Stimulated activated CD8-positive, alpha-beta memory T cell treated with anti-CD3 and anti-CD28 coated beads, Interleukin-15, amount 100 ng/mL, for 24 hours (primary cell): ENCODE results near the gene SLC49A3.
A peak's percentile ranks its signal among the peaks of the same experiment; 100 is the strongest.

Experiments used
- DNase-seq: peaks from one replicate; pipeline ENCODE4 v3.0.0-alpha.2; 2020; ENCODE audit warnings: low read depth

The SLC49A3 gene

DNA sequence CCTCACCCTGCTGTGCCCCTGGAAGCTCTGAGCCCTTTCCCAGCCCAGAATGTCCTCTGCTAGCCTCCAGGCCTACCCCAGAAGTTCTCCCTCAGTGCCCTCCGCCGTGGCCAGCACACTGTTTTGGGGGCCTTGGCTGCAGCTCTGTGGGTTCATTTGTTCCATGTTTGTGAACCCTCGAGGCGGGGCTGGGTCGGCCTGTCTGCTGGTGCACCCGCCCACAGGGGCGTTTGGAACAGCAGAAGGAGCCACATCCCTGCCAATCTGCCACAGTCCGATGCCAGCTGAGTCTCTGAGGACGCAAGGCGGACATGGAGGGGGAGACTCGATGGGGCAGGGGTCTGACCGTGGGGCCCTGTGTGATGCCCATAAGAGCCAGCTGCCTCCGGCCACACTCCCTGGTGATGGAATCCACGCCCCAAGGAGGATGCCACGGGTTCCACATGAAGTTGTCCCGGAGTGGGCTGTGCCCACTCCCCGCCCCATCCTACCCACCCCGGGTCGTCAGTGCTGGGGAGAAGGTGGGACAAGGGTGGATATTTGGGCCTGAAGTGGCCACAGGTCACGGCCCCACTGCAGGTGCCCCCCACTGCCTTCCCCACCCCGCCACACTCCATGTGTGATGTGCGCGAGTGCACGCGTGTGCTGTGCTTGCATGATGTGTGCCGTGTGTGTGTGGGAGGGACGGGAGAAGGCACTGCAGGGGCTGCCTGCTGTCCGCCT, 22.0 kb downstream of the SLC49A3 start:
- no peak for DNase-seq

- DNase-seq = no peak
These were observed 22.5 kb downstream of the SLC49A3 start for GRCh38 chr4:666436-666810.

DNA sequence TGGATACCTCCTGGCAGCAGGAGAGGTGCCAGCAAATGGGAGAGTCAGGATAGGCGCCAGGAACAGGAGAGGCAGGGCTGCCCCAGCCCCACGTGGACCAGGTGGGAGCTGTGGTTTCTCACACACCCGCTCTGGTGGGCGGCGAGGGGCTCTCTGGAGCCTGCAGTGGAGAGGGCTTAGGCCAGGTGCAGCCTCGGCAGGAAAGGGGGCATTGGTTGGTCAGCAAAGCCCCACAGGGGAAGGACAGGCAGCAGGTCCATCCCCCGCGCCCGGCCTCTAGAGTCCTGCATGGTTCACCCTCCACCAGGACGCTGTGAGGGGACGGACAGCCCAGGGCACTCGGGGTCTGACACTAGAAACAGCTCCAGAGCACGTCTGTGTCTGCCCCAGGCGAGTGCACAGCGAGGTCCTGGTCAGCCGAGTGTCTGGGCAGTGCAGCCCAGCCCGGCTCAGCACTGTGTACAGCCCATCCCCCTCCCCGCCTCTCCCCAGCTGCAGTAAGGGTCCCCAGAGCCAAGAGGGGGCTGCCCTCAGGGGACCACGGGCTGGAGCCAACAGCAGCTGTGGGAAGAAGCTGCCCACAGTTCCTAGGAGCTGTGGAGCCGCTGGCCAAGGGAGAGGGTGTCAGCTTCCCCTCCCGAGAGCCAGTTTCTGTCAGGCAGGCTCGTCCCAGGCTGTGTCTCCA, 23.1 kb downstream of the SLC49A3 start:
- DNase-seq = no peak

- no peak for DNase-seq
These were observed 23.6 kb downstream of the SLC49A3 start for GRCh38 chr4:665381-665750.

DNA sequence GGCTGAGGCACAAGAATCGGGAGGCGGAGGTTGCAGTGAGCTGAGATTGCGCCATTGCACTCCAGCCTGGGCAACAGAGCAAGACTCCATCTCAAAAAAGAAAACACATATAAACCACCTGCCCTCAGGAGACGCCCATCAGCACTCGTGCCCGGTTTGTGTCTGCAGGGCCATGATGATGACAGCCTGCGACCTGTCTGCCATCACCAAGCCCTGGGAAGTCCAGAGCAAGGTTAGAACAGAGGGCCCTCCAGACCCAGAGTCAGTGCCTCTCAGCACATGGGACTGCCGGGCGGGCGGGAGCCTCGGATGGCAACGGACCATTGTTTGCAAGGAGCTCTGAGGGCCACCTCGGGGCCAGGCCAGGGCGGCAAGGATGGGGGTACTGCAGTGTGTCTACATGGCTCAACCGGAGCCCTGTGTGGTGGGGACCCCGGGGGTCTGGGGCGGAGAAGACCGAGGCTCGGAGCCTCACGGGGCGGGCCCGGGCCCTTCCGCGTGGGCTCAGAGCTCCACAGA, 24.2 kb downstream of the SLC49A3 start:
- no peak for DNase-seq

- DNase-seq = peak; percentile 35
These were observed 25.2 kb downstream of the SLC49A3 start for GRCh38 chr4:663438-664428.

DNA sequence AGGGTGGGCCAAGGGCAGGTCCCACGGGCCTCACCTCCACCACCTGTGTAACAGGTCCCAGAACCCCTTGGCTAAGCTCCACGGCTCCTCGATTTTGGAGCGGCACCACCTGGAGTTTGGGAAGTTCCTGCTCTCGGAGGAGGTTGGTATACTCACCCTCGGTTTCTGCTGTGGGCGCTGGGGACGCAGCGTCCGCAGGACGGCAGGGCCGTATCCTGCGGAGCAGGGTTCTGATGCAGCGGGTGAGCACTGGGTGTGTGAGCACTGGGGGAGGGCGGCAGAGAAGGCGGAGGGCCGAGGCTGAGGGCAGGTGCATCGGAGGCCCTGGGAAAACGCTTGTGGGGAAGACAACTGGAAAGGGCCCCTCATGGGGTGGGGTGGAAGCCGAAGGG, 25.9 kb downstream of the SLC49A3 start:
- DNase-seq = no peak

DNA sequence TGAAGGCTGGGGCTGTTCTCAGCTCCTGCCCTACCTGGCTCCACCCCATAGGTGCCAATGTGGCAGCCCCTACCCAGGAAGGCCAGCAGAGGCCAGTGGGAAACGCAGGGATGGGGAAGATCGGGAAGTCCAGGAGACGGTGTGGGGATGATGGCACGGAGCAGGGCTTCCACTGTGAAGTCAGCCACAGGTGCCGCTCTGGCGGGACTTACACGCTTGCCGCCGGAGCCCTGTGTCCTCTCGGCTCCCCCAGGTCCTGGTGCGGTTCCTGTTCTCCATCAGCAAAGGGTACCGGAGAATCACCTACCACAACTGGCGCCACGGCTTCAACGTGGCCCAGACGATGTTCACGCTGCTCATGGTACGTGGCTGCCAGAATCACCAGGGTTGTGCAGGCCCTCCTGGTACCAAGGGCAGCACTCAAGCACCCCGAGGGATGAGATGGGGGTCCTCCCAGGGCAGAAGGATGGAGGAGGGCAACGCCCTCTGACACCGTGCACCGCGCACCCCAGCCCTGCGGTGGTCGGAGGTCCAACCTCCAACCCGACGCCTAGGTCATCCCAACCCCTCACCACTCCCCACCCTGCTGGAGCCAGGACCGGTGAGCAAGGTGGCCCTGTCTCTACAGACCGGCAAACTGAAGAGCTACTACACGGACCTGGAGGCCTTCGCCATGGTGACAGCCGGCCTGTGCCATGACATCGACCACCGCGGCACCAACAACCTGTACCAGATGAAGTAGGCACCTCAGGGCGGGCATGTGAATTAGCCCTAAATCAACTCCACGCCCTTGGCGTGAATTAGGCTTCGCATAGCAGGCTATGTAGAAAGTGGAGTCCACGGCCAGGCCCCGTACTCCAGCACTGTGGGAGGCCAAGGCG, 26.8 kb downstream of the SLC49A3 start:
- no peak for DNase-seq

DNA sequence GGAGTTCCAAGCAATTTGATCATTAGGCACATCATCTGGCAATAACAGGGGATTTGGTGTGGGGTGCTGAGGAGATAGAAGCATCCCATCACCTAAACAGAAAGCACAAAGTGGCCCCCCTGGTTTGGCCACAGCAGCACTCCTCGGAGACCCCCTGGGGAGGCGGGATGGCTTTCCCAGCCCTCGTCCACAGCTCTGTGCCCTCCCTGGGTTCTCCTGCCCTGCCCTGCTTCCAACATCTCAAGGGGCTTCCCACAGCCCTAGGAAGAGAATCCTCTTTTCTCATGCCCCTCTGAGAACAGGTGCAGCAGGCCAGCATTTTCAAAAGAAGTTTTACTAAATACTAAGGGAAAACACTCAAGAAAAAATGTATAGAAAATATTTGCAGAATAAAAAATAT, 27.7 kb downstream of the SLC49A3 start:
- DNase-seq = no peak

- no peak for DNase-seq
These were observed 28.6 kb downstream of the SLC49A3 start for GRCh38 chr4:660401-660800.

- no peak for DNase-seq
These were observed 29.1 kb downstream of the SLC49A3 start for GRCh38 chr4:659851-660250.

DNA sequence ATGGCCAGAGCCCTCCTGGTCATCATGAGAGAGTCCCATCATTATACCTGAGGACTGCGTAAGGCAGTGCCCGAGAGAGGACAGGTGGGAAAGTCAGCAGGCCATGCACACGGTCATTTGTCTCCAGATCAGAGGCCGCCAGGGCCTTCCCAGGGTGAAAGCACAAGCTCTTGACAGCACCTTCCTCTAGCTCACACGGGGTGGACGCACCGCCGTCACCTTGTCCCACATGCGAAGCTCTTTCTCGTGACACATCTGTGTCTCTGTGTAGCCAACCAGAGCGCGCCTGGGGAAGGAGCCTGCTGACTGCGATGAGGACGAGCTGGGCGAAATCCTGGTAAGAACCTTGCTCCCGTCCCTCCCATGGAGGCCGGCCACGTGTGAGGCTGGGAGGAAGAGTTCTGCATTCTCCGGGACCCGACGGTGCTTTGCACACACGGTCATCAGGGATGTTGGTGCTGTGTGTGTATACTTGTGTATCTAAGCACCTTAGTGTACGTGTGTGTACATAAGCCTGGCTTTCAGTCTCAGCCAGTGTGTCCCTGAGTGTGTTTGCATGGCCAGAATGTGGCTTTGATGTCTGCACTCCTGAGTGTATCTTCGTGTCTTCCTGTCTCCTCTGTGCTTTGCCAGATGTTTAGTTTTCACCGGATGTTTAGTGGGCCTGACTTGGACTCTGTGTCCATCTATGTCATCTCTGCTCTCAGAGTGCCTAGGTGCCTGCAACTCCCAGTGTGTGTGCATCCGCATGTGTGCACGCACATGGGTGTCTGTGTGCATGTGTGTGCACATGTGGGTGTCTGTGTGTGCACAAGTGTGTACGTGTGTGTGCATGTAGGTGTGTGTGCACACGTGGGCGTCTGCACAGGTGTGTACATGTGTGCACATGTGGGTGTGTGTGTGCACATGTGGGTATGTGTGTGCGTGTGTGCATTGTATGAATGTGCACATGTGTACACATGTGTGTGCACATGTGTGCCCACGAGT, 30.0 kb downstream of the SLC49A3 start:
- DNase-seq = no peak

DNA sequence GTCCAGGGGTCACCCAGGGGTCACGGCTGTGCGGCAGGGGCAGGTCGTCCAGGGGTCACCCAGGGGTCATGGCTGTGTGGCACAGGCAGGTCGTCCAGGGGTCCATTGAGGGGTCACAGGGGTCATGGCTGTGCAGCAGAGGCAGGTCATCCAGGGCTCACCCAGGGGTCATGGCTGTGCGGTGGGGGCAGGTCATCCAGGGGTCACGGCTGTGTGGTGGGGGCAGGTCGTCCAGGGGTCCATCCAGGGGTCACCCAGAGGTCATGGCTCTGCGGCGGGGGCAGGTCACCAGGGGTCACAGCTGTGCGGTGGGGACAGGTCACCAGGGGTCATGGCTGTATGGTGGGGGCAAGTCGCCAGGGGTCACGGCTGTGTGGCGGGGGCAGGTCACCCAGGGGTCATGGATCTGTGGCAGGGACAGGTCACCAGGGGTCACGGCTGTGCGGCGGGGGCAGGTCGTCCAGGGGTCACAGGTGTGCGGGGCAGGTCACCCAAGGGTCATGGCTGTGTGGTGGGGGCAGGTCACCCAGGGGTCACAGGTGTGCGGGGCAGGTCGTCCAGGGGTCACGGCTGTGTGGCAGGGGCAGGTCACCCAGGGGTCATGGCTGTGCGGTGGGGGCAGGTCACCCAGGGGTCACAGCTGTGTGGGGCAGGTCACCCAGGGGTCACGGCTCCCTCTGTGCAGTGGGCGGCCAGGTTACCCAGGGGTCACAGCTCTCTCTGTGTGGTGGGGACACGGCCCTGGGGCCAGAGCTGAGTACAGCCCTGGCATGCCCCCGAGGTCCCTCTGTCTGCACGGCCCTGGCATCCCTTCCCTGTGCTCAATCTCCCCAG, 30.9 kb downstream of the SLC49A3 start:
- DNase-seq = no peak

GRCh38 chr4:657338-657833, 31.6 kb downstream of the SLC49A3 start:
- no peak for DNase-seq

DNA sequence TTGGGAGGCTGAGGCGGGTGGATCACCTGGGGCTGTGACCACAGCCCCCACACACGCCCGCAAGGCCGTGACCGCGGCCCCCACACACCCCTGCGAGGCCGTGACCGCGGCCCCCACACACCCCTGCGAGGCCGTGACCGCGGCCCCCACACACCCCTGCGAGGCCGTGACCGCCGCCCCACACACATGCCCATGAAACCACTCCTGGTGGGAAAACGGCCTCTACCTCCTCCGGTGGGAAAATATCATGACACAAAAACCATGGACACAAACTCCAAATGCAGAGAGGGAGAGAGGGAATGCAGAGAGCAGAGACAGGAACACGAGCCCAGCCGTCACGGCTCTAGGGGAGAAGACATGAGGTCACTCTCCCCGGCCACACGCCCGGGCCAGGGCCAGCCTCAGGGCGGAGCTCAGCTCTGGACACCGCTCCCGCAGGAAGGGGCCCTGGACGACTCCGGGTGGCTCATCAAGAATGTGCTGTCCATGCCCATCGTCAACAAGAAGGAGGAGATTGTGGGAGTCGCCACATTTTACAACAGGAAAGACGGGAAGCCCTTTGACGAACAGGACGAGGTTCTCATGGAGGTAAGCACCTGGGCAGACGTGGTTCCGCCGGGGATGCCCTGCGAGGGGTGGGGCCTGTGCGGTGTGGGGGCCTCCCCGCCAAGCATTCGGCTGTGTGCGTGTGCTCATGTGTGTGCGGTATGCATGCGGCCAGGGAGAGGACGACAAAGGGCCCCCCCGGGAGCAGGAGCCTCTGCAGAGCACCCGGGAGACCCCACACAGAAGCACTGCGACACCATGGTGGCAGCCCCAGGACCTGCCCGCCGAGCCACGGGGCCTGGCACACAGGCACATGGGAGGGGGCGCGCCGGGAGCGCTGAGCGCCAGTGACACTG, 32.3 kb downstream of the SLC49A3 start:
- DNase-seq = no peak

- no peak for DNase-seq
These were observed 33.3 kb downstream of the SLC49A3 start for GRCh38 chr4:655464-656151.

- no peak for DNase-seq
These were observed 34.0 kb downstream of the SLC49A3 start for GRCh38 chr4:654871-655463.
